ENCODE results near the gene ST3GAL2.

The ST3GAL2 gene

DNA sequence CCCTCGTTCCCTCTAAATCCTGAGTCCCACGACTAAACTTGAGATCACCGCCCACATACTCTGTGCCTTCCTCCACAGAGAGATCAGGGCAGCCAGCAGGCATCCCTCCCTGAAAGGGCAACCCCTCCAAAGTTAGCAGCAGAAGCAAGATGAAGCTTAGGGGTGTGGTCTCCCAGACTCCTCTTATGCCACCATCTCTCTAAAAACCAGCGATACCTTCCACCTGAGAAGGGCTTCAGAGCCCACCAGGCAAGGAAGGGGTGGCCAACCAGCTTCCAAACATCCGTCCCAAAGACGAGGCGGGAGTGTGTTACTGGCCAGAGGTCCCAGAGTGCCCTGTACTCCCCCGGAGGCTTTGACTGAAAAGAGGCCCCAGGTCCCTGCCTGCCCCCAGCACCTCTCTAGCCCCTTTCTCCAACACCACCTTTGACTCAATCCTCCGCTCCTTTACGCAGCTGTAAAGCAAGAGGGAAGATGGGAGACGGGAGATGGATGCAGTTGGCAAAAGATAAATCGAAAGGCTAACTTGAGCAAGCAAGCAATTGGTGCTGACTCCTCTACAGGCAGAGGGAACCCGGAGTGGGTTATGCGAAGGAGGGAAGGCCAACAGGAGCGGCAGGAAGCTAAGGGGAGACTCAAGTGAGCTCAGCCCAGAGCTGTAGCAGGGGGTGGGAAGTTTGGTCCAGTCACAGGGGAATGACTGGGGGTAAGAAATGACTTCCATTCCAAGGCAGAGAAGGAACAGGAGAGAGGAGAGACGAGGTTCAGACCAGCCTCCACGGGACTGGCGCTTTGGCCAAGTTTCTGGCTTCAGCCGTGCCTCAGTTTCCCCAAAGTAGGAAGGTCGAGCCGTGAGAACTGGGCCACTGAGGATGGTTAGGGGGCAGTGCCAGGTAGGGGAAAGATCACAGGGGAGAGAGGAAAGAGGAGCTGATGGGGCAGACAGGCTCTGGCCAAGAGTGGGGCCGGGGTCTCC lies 1.0 kb downstream of the ST3GAL2 start:
- no peak for DNase-seq (ENCODE audit: low read depth)

DNA sequence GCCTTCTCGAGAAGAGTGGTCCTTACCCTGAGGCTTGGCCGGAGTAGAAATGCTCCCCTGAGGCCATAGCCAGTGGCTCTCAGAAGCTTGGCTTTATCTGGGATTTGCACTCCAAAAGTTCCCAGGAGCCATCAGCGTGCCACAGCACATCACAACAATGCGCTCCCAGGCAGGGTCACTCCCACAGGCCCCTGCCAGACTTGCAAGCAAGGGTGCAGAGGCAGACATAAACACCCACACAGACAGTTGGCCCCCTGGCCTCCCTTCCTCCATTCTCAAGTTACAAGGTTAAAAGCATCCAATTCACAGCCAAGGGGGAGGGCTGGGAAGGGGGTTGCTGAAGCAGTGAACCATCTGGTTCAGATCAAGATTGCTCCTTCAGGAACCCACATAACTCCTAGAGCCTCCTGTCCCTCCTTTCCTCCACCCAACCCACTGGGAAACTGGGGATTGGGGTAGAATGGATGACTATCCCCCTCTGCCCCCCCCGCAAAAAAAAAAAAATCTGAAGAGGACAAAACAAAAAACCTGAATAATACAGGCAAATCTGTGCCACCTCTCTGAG lies 1.8 kb downstream of the ST3GAL2 start:
- no peak for DNase-seq (ENCODE audit: low read depth)

DNA sequence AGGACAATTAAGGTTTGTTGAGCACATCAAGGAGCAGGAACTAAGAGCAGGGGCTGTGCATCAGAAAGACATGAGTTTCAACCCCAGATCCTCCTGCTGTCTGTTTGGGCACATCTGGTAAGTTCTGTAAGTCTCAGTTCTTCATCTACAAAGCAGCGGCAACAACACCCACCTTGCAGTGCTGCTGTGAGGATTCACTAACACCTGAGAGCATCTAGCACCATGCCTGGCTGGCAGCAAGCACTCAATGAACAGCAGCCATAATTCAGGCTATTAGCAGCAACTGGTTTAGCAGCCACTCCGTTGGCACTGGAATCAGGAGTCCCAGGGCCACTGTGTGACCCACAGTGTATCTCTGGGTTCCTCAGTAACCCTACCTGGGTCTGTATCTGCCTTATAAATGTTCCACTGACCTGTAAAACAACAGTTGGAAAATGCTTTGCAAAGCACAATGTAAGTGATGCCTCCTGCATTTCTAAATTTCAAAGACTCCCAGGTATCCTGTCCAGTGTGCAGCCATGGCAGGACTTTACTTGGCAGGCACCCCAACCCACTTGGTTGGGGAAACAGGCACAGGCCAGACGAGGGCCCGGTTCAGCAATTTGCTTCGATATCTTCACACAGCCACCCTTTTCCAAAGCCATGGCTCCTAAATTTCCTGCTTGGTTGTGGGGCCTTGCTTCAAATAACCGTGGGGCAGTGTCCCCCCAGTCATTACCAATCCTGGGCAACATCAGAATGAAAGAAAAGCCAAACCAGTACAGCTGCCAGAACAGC lies 4.2 kb downstream of the ST3GAL2 start:
- no peak for DNase-seq (ENCODE audit: low read depth)

DNA sequence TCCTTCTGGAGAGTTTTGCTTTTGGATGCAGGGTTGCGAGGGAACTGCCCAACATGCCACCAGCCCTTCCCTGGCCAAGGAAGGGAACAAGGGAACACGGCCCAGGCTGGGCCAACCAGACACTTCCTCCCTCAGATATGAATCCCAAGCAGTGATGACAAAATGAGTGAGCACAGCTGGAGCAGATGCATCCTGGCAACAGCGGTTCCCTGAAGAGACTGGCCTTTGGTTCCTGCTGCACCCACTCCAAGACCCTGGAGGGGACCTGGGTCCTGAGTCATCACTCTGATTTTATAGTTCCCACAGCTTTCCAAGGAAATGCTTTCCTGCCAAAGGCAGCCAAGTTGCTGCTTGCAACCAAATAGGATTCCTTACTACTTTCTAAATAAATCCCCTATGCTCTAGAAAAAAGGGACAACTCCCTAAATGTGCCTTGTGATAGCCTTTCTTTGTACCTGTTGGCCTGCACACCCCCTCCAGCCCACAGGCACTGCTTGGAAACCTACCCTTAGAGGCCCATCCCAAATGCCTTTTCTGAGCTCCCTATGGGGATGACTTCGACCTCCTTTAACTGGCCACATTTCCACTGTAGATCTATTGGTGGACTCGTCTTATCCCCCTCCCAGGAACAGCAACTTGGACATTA lies 5.3 kb downstream of the ST3GAL2 start:
- DNase-seq (ENCODE audit: low read depth) = no peak

GRCh38 chr16:70432723-70433457 lies 6.0 kb downstream of the ST3GAL2 start:
- DNase-seq (ENCODE audit: low read depth) = no peak

DNA sequence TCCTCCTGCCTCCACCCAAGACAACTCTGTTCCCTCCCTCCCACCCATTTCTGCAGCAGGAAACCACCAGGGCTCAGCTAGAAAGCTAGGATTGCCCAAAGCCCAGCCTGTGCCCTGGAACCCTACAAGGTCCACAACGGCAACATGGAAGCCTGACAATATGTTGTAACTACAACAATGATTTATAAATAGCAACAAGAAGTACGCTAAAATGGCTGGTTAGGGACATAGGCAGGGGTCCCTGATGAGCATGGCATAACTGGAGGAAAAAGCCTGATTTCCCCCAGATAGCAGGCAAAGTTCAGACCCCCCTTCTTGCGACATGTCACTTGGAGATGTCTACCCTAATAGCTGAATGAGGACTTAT lies 6.6 kb downstream of the ST3GAL2 start:
- no peak for DNase-seq (ENCODE audit: low read depth)

- peak; percentile 61 for DNase-seq (ENCODE audit: low read depth)
Observed at GRCh38 chr16:70430667-70431536, 8.0 kb downstream of the ST3GAL2 start.

GRCh38 chr16:70429888-70430666 lies 8.8 kb downstream of the ST3GAL2 start:
- no peak for DNase-seq (ENCODE audit: low read depth)

- no peak for DNase-seq (ENCODE audit: low read depth)
Observed at GRCh38 chr16:70428178-70428998, 10.5 kb downstream of the ST3GAL2 start.

DNA sequence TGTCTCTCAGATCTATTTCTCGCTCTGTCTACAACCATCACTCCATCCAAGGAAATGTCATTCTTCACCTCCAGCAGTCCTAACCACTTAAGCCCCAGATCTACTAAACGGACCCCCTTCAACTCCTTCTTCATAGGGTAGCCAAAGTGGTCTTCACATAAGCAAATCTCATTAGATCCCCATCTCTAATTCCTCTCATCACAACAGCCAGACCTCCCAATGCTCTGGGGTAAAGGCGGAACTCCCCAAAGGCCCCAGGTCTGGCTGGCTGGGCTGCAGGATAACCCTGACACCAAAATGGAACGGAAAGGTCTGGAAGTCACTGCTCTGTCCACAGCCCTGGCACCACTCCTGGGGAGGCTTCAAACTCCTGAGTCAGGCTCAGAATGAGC lies 11.1 kb downstream of the ST3GAL2 start:
- DNase-seq (ENCODE audit: low read depth) = no peak

- no peak for DNase-seq (ENCODE audit: low read depth)
Observed at GRCh38 chr16:70422543-70422942, 16.4 kb downstream of the ST3GAL2 start.

DNA sequence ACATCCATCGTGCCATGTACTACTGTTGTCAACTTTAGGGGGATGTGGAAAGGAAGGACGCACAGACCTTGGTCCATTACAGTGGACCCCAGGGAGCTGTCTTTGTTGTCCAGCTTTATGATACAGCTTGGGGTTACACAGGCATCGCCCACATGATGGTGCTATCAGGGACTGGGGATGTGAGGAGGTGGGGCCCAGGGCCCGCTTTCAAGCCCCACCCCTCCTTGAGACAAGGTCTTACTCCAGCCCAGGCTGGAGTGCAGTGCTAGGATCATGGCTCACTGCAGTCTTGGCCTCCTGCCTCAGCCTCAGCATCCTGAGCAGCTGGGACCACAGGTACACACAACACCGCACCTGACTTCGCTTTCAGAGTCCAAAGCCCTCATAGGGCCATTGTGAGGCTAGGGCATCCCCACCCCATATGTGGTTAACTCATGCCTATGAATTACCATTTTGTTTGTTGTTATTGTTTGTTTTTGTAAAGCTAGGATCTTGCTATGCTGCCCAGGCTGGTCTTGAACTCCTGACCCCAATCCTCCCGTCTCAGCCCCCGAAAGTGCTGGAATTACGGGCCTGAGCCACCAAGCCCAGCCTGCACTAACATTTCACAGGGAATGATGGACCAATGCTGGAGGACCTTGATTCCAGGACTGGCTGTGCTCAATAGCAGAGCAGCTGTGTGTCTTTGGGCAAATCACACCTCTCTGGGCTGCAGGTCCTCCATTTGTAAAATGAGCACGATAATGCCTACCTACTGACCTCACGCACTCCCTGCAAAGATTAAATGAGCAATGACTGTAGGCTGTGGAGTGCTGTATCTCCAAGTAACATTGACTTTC lies 17.2 kb downstream of the ST3GAL2 start:
- no peak for DNase-seq (ENCODE audit: low read depth)

GRCh38 chr16:70421014-70421413 lies 17.9 kb downstream of the ST3GAL2 start:
- no peak for DNase-seq (ENCODE audit: low read depth)

GRCh38 chr16:70419384-70420327 lies 19.2 kb downstream of the ST3GAL2 start:
- DNase-seq (ENCODE audit: low read depth) = no peak

DNA sequence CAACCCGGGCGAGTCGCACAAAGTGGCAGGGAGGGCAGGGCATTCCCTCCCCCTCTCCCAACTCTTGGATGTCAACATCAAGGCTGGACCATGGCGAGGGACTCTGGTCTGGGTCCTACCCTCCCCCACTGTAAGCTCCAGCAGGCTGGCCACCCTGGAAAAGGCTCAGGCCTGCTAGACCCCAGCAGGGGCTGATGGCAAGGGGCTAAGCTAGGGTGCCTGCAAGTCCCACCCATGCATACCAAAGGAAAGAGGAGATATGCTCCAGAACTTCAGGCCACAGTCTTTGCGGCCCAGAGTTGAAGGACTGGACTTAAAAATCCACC lies 19.9 kb downstream of the ST3GAL2 start:
- no peak for DNase-seq (ENCODE audit: low read depth)

- DNase-seq (ENCODE audit: low read depth) = no peak
Observed at GRCh38 chr16:70418274-70418992, 20.5 kb downstream of the ST3GAL2 start.
